HG02798 (cell line): ENCODE measurements around the gene CTXND1.

ENCODE experiments used
- ATAC-seq: cut with Tn5 transposase; IDR thresholded peaks from one replicate; pipeline ENCODE4 v1.9.1; 2021; ENCODE audit warnings: mild to moderate bottlenecking; ENCODE audit not compliant: unreplicated experiment, poor library complexity

The CTXND1 gene

DNA sequence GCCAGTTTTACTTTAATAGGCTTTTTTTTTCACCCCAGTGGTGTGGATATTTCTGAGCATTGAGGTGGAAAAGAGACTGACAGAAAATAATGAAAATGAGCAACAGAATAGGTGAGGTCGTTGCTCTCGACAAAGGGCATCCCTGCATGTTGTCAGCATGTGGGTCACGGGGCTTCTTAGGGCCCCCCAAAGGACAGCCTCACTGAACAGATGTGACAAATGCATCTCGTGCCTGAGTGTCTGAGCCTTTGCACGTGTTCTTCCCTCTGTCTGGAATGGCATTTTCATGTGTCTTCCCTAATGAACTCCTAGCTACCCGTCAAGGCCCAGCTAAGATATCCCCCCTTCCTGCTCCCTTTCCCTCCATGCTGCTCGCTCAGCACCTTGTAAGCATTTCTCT lies 67.5 kb downstream of the CTXND1 start:
- ATAC-seq: no peak

- no peak for ATAC-seq
Observed at GRCh38 chr15:80183886-80184285, 68.1 kb downstream of the CTXND1 start.

- no peak for ATAC-seq
Observed at GRCh38 chr15:80183306-80183705, 68.7 kb downstream of the CTXND1 start.

- ATAC-seq: no peak
Observed at GRCh38 chr15:80182611-80183261, 69.3 kb downstream of the CTXND1 start.

GRCh38 chr15:80180986-80181385 lies 71.0 kb downstream of the CTXND1 start:
- no peak for ATAC-seq

DNA sequence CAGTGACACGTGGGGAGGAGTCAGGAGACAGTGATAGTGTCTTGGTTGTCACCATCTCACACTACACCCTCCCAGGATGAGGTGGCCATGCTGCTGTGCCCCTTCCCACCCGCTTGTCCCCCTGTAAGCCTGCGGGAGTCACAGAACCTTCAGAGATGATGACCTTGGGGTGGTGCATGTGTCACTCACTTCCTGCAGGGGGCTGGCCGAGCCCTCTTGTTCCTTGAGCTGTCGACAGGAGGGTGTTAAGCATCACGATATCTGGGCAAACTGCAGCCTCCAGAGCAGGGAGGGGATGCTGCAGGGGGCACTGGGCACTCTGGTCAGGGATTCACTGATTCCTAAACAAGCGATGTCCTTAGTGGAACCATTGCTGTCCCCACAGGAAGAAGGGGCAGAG lies 71.5 kb downstream of the CTXND1 start:
- ATAC-seq: no peak

GRCh38 chr15:80179935-80180334 lies 72.1 kb downstream of the CTXND1 start:
- ATAC-seq: no peak

DNA sequence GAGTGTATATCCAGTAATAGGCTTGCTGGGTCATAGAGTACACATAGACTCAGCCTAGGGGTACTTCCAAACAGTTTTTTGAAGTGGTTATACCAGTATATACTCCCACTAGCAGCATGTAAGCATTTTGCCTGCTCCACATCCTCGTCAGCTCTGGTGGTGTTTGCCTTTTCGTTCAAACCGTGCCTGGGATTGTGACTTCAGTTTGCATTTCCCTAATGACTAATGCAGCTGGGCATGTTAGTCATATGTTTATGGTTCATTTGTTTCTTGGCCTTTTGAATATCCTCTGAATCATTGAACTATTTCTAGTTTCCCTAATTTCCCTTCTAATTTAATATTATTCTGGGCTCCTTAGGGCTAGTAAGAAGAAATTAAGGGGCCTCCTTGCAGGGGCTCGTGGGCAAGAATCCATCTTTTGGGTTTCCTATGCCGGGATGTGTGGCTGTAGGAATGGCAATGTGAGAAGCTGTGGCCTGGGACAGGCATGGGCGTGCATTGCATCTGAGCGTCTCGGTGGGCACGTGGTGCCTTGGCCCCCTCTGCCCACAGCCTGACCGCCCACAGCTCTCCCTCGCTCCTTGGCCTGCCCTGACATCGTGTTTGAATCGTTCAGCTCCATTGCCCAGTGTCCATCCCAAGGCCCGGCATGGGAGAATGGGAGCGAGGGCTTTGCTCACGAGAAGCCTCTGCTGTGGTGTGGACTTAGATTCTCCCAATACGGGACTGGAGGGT lies 72.8 kb downstream of the CTXND1 start:
- no peak for ATAC-seq

- no peak for ATAC-seq
Observed at GRCh38 chr15:80177156-80177555, 74.9 kb downstream of the CTXND1 start.

- no peak for ATAC-seq
Observed at GRCh38 chr15:80176443-80176842, 75.6 kb downstream of the CTXND1 start.

DNA sequence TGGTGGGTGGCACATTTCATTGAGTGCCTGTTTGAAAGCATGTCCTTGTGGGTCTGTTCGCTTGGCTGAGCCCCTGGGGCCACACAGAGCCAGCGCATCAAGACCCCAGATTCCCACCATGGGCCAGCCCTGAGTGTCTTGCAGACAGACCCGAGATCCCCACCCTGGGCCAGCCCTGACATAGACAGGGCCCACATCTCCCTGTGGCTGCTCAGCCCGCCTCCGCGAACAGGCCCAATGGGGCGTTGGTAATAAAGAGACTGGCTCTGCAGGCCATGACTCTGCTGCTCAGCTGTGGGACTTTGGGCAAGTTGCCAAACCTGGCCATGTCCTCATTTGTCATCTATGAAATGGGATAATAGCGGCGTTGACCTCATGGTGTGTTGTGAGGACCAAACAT lies 76.6 kb downstream of the CTXND1 start:
- ATAC-seq: no peak

DNA sequence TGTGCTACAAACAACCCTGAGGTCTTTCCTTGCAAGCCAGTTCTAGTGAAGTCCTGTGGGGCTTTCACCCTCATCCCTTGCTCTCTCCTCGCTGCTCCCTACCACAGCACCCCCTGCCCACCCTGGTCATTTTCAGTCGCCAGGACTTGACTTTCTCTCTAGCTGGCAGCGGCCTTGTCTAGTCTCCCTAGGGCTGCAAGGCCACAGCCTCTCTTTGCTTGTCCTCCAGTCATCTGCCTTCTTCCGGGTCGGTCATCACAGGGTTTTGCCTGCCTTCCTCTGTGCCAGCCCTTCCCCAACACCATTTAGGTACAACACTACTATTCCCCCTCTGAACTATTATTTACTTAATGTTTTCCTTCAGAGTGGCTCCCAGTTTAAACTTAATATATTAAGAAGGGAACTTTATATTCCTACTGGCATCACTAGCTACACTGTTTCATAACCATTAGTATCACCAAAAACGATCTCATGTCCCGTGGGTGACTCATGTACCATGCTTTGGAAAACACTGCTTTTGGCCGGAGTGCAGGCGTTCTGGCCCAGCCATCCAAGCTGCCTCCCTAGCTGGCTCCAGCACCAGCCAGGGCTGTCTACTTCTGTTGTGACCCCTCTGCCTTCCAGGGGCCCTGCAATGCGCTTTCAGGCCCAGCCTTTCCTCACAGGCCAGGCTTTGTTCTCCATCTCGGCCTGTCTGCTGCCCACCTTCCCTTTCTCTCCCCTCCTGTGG lies 77.8 kb downstream of the CTXND1 start:
- no peak for ATAC-seq

- peak; percentile 67 for ATAC-seq
Observed at GRCh38 chr15:80173022-80173759, 78.8 kb downstream of the CTXND1 start.

GRCh38 chr15:80172401-80172800 lies 79.6 kb downstream of the CTXND1 start:
- no peak for ATAC-seq

DNA sequence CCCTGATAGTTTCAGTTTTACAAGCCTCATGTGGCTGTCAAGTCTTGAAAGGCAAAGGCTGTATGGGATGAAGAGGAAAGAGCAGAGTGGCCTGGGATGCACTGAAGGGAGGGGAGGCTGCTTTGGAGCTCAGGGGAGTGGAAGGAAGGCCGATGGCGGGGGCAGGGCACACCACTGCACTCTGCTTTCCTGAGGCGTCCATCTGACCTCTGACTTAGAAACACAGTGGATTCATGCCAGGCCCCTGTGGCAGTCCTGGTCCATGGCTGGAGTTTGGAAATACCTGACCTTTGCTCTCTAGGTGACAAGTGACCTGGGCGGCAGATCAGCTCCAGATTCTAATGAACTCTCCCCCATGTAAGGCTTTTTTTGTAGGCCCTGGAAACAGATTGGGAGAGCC lies 80.2 kb downstream of the CTXND1 start:
- ATAC-seq: no peak

- ATAC-seq: no peak
Observed at GRCh38 chr15:80170596-80170995, 81.4 kb downstream of the CTXND1 start.

DNA sequence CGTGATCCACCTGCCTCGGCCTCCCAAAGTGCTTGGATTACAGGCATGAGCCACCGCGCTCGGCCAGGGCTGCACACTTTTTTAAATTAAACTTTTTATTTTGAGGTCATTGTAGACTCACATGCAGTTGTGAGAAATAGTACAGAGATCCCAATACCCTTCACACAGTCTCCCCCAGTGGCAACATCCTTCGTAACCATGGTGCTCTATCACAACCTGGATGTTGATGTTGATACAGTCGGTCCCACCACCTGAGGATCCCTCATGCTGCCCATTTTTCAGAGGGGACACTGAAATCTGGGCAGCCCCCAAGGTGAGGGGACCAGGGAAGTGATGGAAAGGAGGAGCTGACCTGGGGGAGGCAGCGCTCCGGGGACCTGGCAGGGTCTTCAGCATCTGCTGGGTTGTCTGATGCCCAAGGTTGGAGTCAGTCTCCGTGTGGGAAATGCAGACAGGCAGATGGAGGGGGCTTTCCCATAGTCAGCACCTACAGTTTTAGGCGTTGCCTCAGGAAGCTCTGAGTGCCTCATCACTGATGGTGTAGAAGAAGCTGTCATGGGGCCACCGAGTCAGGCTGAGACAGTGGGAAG lies 82.2 kb downstream of the CTXND1 start:
- ATAC-seq: no peak

DNA sequence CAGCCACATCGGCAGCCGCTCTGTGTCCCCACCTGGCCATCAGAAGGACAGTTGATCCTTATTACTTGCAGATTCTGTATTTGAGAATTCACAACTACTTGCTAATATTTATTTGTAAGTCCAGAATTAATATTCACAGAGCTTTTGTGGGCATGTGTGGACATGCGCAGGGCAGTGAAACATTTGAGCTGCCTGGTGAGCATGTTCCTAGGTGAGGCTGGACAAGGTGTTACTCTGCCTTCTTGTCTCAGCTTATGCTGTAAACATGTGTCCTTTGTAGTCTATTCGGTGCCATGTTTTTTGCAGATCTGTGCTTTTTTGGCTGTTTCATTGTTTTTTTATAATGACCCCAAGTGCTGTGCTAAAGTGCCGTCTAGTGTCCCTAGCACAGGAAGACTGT lies 83.6 kb downstream of the CTXND1 start:
- ATAC-seq: no peak

DNA sequence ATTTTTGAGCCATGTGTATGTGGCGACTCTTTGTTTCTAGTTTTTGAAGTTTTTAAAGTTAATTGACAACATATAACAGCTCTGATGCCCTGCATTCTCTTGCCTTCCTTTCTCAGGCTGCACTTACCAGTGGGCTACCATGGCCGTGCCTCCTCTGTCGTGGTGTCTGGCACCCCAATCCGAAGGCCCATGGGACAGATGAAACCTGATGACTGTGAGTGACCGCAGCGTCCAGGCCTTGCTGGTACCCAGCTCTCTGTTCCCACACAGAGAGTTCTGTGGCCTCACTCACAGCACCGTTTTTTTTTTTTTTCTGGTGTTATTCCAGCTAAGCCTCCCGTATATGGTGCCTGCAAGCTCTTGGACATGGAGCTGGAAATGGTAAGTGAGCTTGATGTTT lies 84.1 kb downstream of the CTXND1 start:
- ATAC-seq: no peak

DNA sequence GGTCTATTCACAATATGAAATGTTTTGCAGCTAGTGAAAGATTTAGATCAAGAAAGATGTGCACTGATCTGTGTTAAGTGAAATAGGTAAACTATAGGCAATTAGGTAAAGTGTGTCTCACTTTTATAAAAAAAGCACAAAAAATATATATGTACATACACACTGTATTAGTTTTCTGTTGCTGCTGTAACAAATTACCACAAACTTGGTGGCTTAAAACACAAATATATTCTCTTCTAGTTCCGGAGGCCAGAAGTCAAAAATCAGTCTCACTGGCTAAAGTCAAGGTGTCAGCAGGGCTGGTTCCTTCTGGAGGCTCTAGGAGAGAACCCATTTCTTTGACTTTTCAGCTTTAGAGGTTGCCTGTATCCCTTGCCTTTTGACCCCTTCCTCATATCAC lies 88.1 kb downstream of the CTXND1 start:
- no peak for ATAC-seq
